Mesendoderm (in vitro differentiated cells): ENCODE data around the gene CDRT15L2. TPM values are rescaled to one million over a fixed set of nuclear protein-coding genes. Genes with fewer than 3 reads are reported as not detected.

Experiments used
- small RNA-seq: library from polyadenylated mRNA; stranded (forward); fragments of <200 nt; extraction: miRNeasy Mini kit (QIAGEN cat#:217004); gene quantifications from one replicate; pipeline ENCODE3, GENCODE V24; 2013; ENCODE audit not compliant: insufficient read depth

The CDRT15L2 gene

Small RNA genes lying within 50 kb of the gene (small RNA-seq; reads per million reads assigned to genes)
- not detected for gene AC015818.1
- gene AC087499.1 = not detected
- gene AC087499.3 = not detected
